ENCODE results near the gene PARD6B.

DNA sequence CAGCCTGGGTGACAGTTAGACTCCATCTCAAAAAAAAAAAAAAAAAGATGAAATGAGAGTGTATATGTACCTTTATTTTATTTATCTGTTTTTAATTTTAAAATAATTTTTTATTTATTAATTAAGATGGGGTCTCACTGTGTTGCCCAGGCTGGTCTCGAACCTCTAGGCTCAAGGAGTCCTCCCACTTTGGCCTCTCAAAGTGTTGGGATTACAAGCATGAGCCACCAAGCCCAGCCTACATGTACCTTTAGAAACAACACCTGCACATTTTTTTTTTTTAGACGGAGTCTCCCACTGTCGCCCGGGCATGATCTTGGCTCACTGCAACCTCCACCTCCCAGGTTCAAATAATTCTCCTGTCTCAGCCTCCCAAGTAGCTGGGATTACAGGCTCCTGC is 12.1 kb upstream of the PARD6B start:
- TF ChIP-seq, protein P1, sequence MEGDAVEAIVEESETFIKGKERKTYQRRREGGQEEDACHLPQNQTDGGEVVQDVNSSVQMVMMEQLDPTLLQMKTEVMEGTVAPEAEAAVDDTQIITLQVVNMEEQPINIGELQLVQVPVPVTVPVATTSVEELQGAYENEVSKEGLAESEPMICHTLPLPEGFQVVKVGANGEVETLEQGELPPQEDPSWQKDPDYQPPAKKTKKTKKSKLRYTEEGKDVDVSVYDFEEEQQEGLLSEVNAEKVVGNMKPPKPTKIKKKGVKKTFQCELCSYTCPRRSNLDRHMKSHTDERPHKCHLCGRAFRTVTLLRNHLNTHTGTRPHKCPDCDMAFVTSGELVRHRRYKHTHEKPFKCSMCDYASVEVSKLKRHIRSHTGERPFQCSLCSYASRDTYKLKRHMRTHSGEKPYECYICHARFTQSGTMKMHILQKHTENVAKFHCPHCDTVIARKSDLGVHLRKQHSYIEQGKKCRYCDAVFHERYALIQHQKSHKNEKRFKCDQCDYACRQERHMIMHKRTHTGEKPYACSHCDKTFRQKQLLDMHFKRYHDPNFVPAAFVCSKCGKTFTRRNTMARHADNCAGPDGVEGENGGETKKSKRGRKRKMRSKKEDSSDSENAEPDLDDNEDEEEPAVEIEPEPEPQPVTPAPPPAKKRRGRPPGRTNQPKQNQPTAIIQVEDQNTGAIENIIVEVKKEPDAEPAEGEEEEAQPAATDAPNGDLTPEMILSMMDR (IDR thresholded peaks at IDR 0.05), result no peak
- no peak for TF ChIP-seq IRF3 (IDR thresholded peaks at IDR 0.05; ENCODE audit: low read depth, low read length)
- TF ChIP-seq, protein P2, sequence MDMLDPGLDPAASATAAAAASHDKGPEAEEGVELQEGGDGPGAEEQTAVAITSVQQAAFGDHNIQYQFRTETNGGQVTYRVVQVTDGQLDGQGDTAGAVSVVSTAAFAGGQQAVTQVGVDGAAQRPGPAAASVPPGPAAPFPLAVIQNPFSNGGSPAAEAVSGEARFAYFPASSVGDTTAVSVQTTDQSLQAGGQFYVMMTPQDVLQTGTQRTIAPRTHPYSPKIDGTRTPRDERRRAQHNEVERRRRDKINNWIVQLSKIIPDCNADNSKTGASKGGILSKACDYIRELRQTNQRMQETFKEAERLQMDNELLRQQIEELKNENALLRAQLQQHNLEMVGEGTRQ (IDR thresholded peaks at IDR 0.05; ENCODE audit: borderline replicate concordance, low read depth, low read length), result no peak
- TF ChIP-seq JUND (IDR thresholded peaks at IDR 0.05), result no peak
- TF ChIP-seq POLR2AphosphoS5 (IDR thresholded peaks at IDR 0.05; ENCODE audit: low read depth, low read length), result no peak
- no peak for TF ChIP-seq EP300 (IDR thresholded peaks at IDR 0.05; ENCODE audit: borderline replicate concordance in 1 of 2, low read depth in 1 of 2, low read length in 1 of 2)
- no peak for TF ChIP-seq NRF1 (IDR thresholded peaks at IDR 0.05; ENCODE audit: low read depth, low read length)
- TF ChIP-seq TAF1 (IDR thresholded peaks at IDR 0.05; ENCODE audit: borderline replicate concordance, low read depth, low read length), result no peak
